CD14-positive monocyte (primary cell): ENCODE results near the gene APLN. TPM values are rescaled to one million over a fixed set of nuclear protein-coding genes. Genes with fewer than 3 reads are reported as not detected.

ENCODE experiments used
- DNase-seq, 3 donors: peaks; one replicate each; pipeline ENCODE4 v3.0.0-alpha.2; 2011 to 2022
- H2AFZ ChIP-seq: 2 replicates; pipeline ENCODE4 v1.6.0; 2012; ENCODE audit warnings: mild to moderate bottlenecking, low read depth, low read length, inconsistent platforms; ENCODE audit not compliant: insufficient read depth, poor library complexity, severe bottlenecking
- H3K27ac ChIP-seq, 2 donors: 1 replicate in 1 of 2; 2 replicates in 1 of 2; pipeline ENCODE4 v1.5.1; 2012 to 2013; ENCODE audit warnings: low read length in 2 of 2, control low read depth in 1 of 2, inconsistent platforms in 1 of 2, low read depth in 1 of 2, mild to moderate bottlenecking in 1 of 2
- H3K27me3 ChIP-seq, 2 donors: one replicate each; pipeline versions ENCODE4 v1.6.0 to v1.6.1; 2011 to 2013; ENCODE audit warnings: low read length in 2 of 2; ENCODE audit not compliant: control insufficient read depth in 2 of 2, insufficient read depth in 2 of 2
- H3K36me3 ChIP-seq, 2 donors: replicated peaks in 1 of 2; 1 replicate in 1 of 2; 2 replicates in 1 of 2; pipeline versions ENCODE4 v1.5.1 to v1.6.1; 2012 to 2013; ENCODE audit warnings: low read length in 2 of 2, control low read depth in 1 of 2, inconsistent platforms in 1 of 2, mild to moderate bottlenecking in 1 of 2; ENCODE audit not compliant: insufficient read depth in 2 of 2, control insufficient read depth in 1 of 2
- H3K4me1 ChIP-seq, 2 donors: 1 replicate in 1 of 2; 2 replicates in 1 of 2; pipeline versions ENCODE4 v1.5.1 to v1.6.1; 2012 to 2013; ENCODE audit warnings: low read length in 2 of 2, control low read depth in 1 of 2, inconsistent platforms in 1 of 2, mild to moderate bottlenecking in 1 of 2, moderate library complexity in 1 of 2; ENCODE audit not compliant: insufficient read depth in 2 of 2, control insufficient read depth in 1 of 2
- H3K4me2 ChIP-seq: replicated peaks from 2 replicates; pipeline ENCODE3; 2012; ENCODE audit warnings: low read length, moderate library complexity, mild to moderate bottlenecking; ENCODE audit not compliant: poor library complexity, severe bottlenecking; ENCODE audit errors: extremely low read depth
- H3K4me3 ChIP-seq, 3 experiments: fragments of 200-600 bp in 1 of 3; sonication (generic) in 1 of 3; replicated peaks in 1 of 3; 1 replicate in 2 of 3; 2 replicates in 1 of 3; pipeline ENCODE4 v1.5.1; 2011 to 2013; ENCODE audit warnings: low read length in 3 of 3, mild to moderate bottlenecking in 3 of 3, control low read depth in 2 of 3, low read depth in 2 of 3, inconsistent platforms in 1 of 3, moderate library complexity in 1 of 3
- H3K79me2 ChIP-seq: 2 replicates; pipeline ENCODE4 v1.6.0; 2012; ENCODE audit warnings: mild to moderate bottlenecking, control low read depth, inconsistent platforms, low read length, moderate library complexity; ENCODE audit not compliant: insufficient read depth
- H3K9ac ChIP-seq: 2 replicates; pipeline ENCODE4 v1.6.0; 2017; ENCODE audit warnings: low read length, mild to moderate bottlenecking; ENCODE audit not compliant: insufficient read depth, poor library complexity, severe bottlenecking
- H3K9me3 ChIP-seq, 2 donors: replicated peaks in 1 of 2; 1 replicate in 1 of 2; 2 replicates in 1 of 2; pipeline versions ENCODE4 v1.5.1 to v1.6.1; 2012 to 2013; ENCODE audit warnings: low read length in 2 of 2, control low read depth in 1 of 2; ENCODE audit not compliant: control insufficient read depth in 1 of 2, insufficient read depth in 1 of 2
- H4K20me1 ChIP-seq: 2 replicates; pipeline ENCODE4 v1.6.0; 2012; ENCODE audit warnings: mild to moderate bottlenecking, low read length, control low read depth, moderate library complexity; ENCODE audit not compliant: insufficient read depth
- H3K27ac Mint-ChIP-seq, 7 donors: one replicate each; pipeline ENCODE4 v1.8.0; 2020; ENCODE audit warnings: mild to moderate bottlenecking in 7 of 7, mixed read lengths in 7 of 7, moderate library complexity in 6 of 7, inconsistent platforms in 2 of 7
- H3K27me3 Mint-ChIP-seq, 3 donors: one replicate each; pipeline ENCODE4 v1.8.0; 2021 to 2022; ENCODE audit warnings: low read depth in 3 of 3, mild to moderate bottlenecking in 3 of 3, mixed read lengths in 3 of 3, moderate library complexity in 3 of 3, inconsistent platforms in 1 of 3
- H3K36me3 Mint-ChIP-seq, 2 donors: one replicate each; pipeline ENCODE4 v1.8.0; 2020; ENCODE audit warnings: mixed read lengths in 2 of 2, inconsistent platforms in 1 of 2, mild to moderate bottlenecking in 1 of 2
- H3K4me1 Mint-ChIP-seq: one replicate; pipeline ENCODE4 v1.8.0; 2020; ENCODE audit warnings: mild to moderate bottlenecking, mixed read lengths
- H3K4me3 Mint-ChIP-seq, 2 donors: one replicate each; pipeline ENCODE4 v1.8.0; 2020; ENCODE audit warnings: mild to moderate bottlenecking in 2 of 2, mixed read lengths in 2 of 2, moderate library complexity in 1 of 2
- H3K9me3 Mint-ChIP-seq, 7 donors: one replicate each; pipeline ENCODE4 v1.8.0; 2020 to 2022; ENCODE audit warnings: mixed read lengths in 7 of 7, mild to moderate bottlenecking in 6 of 7, moderate library complexity in 6 of 7, inconsistent platforms in 2 of 7
- WGBS: methylation state at CpG from one replicate; pipeline ENCODE4 v1.1.5; 2013; ENCODE audit warnings: missing lambda C conversion rate; ENCODE audit not compliant: insufficient coverage; 5-methylcytosine and 5-hydroxymethylcytosine counted together
- intact Hi-C, 2 donors: fragments of 100-400 bp; cut with micrococcal nuclease; formaldehyde crosslinking; loops; one replicate each; pipeline versions ENCODE4 v1.15.0 to v1.15.1; 2023
- polyA plus RNA-seq, 3 donors: library from polyadenylated mRNA; depleted of rRNA in 1 of 3; unstranded in 2 of 3; stranded (reverse) in 1 of 3; fragments of 300-500 nt in 2 of 3; fragments of >200 nt in 1 of 3; fragmentation: Illumina TruSeq in 2 of 3; gene quantifications; 1 replicate in 2 of 3; 2 replicates in 1 of 3; pipeline ENCODE4 v1.2.3, GENCODE V29; 2012 to 2021
- TF ChIP-seq, protein P1 (sequence below): fragments of 200-600 bp; IDR thresholded peaks from one replicate; pipeline ENCODE4 v1.8.0; 2022; ENCODE audit warnings: antibody characterized with exemption, mild to moderate bottlenecking

The APLN gene
- polyA plus RNA-seq, 3 donors, result 0.03 TPM; not detected in 2

DNA sequence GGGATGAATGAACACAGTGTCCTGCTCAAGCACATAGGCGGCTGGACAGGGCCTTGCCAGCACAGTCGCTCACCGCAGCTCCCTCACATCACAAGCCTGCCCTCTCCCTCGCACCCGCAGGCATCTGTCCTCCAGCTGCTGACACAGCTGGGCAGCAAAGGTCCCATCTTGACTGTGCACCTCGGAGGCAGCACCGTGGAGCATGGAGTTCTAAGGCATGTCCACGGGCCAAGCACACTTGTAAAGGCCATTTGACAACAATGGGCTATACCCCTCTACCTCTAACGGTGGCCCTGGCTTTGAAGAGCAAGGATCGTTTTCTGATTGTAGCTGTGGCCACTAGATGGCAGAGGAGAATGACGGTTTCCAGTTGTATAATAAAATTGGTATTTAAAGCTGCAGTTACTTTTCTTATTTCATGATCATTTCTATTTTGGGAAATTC is 53.8 kb downstream of the APLN start:
- no peak overlapping the region for H2AFZ ChIP-seq
- Mint-ChIP-seq H3K4me1 (peaks cover 22% of the 10 kb centered on the region), H3K36me3 (peaks cover 6 to 7% of the 10 kb centered on the region in 2 donors), H3K4me3 (no peak overlapping the region), H3K9me3 (no peaks in the 10 kb centered on the region), H3K27me3 (peaks cover 0 to 6% (median 0%) of the 10 kb centered on the region in 3 donors), H3K27ac (peak overlapping the region in 1 of 7 donors; percentile 54)
- H3K4me1 ChIP-seq, result peaks cover 12 to 19% of the 10 kb centered on the region in 2 donors
- H3K36me3 ChIP-seq, result peaks cover 0 to 1% of the 10 kb centered on the region in 2 donors
- WGBS, result 33% methylated on average over 2 of the region's 11 CpGs
- no peaks in the 10 kb centered on the region for H3K27me3 ChIP-seq
- DNase-seq, result peak in 1 of 3 donors; percentile 10
- no peak overlapping the region for H3K4me3 ChIP-seq
- TF ChIP-seq, protein P1, sequence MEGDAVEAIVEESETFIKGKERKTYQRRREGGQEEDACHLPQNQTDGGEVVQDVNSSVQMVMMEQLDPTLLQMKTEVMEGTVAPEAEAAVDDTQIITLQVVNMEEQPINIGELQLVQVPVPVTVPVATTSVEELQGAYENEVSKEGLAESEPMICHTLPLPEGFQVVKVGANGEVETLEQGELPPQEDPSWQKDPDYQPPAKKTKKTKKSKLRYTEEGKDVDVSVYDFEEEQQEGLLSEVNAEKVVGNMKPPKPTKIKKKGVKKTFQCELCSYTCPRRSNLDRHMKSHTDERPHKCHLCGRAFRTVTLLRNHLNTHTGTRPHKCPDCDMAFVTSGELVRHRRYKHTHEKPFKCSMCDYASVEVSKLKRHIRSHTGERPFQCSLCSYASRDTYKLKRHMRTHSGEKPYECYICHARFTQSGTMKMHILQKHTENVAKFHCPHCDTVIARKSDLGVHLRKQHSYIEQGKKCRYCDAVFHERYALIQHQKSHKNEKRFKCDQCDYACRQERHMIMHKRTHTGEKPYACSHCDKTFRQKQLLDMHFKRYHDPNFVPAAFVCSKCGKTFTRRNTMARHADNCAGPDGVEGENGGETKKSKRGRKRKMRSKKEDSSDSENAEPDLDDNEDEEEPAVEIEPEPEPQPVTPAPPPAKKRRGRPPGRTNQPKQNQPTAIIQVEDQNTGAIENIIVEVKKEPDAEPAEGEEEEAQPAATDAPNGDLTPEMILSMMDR, result peak; percentile 61
- H3K4me2 ChIP-seq, result no peak overlapping the region
- intact Hi-C loops, result loop anchor here (10.0 kb wide), 4 partner anchors 224 to 464 kb away; partner anchors contain the start of gene UTP14A (in 1 of the 2)
- H3K9me3 ChIP-seq, result no peaks in the 10 kb centered on the region
- H4K20me1 ChIP-seq, result no peaks in the 10 kb centered on the region
- H3K79me2 ChIP-seq, result no peaks in the 10 kb centered on the region
- H3K9ac ChIP-seq, result no peak overlapping the region
- no peak overlapping the region for H3K27ac ChIP-seq

DNA sequence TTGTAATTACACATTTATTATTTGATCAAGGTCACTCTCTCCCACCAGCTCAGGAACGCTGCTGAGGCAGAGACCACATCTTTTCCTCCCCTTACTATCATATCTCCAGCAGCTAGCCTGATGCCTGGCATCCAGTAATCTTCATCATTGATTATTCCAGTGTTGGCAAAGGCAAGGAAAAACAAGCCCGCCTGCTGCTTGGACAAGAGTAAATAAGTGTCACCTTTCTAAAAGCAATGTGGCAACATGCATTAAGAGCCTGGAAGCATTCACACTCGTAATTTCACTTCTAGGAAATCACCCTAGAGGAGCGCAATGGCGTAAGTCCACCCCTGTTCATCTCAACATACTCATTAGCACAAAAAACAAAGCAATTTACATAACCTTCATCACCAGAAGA is 54.8 kb downstream of the APLN start:
- WGBS, result 80% methylated on average over 1 of the region's 5 CpGs
- no peaks in the 10 kb centered on the region for H3K9me3 ChIP-seq
- H3K36me3 ChIP-seq, result peaks cover 2 to 10% of the 10 kb centered on the region in 2 donors
- no peak overlapping the region for H3K27ac ChIP-seq
- no peak overlapping the region for H3K4me2 ChIP-seq
- no peak overlapping the region for H3K4me3 ChIP-seq
- H3K79me2 ChIP-seq, result no peaks in the 10 kb centered on the region
- H3K9ac ChIP-seq, result no peak overlapping the region
- H3K4me1 ChIP-seq, result peaks cover 7 to 14% of the 10 kb centered on the region in 2 donors
- TF ChIP-seq, protein P1, result no peak
- no peak overlapping the region for H2AFZ ChIP-seq
- Mint-ChIP-seq H3K4me1 (peaks cover 18% of the 10 kb centered on the region), H3K9me3 (no peaks in the 10 kb centered on the region), H3K36me3 (peaks cover 6 to 7% of the 10 kb centered on the region in 2 donors), H3K4me3 (no peak overlapping the region), H3K27ac (no peak overlapping the region), H3K27me3 (peaks cover 0 to 6% (median 0%) of the 10 kb centered on the region in 3 donors)
- DNase-seq, result no peak
- H3K27me3 ChIP-seq, result no peaks in the 10 kb centered on the region
- intact Hi-C loops, result loop anchor here (10.0 kb wide), 4 partner anchors 225 to 465 kb away; partner anchors contain the start of gene UTP14A (in 1 of the 2)
- H4K20me1 ChIP-seq, result no peaks in the 10 kb centered on the region
